ENCODE results near the gene MTCL1. TPM values are rescaled to one million over a fixed set of nuclear protein-coding genes. Genes with fewer than 3 reads are reported as not detected.

The MTCL1 gene
- 10 to 100 TPM in 1 of 2 donors, 1 to 10 TPM in 1; 9.7 to 15.5 TPM for total RNA-seq

GRCh38 chr18:8705238-8705960 lies at the start of gene MTCL1:
Gene MTCL1, plus strand, starts transcription at chr18:8705556. Its CDS starts 105 bp downstream, at chr18:8705661.

Small RNA genes within 50 kb of the gene (small RNA-seq; reads per million reads assigned to genes)
- 0 reads per million in 2 donors for gene RF00019

Other genes starting within 250 kb of the MTCL1 start
- gene RAB12, start 96.1 kb upstream of the MTCL1 start, total RNA-seq: 10 to 100 TPM; 44.4 to 53.6 TPM

Data from melanocyte of skin (primary cell).